GM18868 (cell line): ENCODE results near the gene CCDC9B.
A peak's percentile ranks its signal among the peaks of the same experiment; 100 is the strongest.

Source experiments
- ATAC-seq: cut with Tn5 transposase; IDR thresholded peaks from one replicate; pipeline ENCODE4 v1.9.1; 2021; ENCODE audit warnings: mild to moderate bottlenecking, moderate library complexity; ENCODE audit not compliant: unreplicated experiment

CCDC9B gene

GRCh38 chr15:40310001-40310959, 30.5 kb downstream of the CCDC9B start:
- ATAC-seq = no peak

- ATAC-seq = no peak
These were observed 31.3 kb downstream of the CCDC9B start for GRCh38 chr15:40309344-40309862.

DNA sequence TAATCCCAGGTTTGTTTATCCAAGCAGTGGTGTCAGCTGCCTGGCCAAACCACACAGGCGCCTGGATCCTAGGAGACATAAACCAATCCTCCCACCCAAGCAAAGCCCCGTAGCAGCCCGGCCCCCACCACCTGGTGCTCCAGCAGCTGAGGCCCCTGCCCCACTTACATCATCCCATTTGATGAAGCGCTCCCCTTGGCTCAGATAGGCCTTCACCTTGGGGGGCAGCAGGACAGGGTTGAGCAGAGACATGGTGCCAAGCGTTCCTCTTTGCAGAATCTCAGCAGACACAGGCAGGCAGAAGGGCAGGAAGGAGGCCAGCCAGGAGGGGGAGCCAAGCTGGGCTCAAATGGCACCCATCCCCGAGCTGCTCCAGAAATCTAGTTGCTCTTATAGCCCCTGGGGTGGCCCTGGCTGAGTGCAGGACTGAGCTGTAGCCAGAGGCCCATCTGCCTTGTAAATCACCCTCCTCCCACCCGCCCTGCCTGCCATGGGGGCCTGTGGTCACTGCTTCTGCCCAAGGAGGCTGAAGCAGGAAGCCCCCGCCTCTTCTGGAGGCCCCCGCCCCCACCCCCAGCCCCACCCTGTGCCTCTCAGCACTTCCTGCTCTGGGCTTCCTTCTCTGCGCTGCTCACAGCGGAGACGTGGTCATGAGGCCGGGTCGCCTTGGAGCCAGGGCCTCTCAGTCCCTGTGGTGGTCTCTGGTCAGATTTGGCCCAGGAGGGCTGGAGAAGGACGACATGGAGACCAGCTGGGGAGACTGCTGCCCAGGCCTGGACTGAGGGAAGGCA, 33.1 kb downstream of the CCDC9B start, which contains the start of gene PLCB2:
TSS of gene PLCB2 (minus strand) at position 515 of the 791 bp plus-strand sequence. CDS start at position 252, 263 bp downstream.
- ATAC-seq = peak; percentile 68

GRCh38 chr15:40306908-40307307, 33.8 kb downstream of the CCDC9B start:
- no peak for ATAC-seq

GRCh38 chr15:40306371-40306770, 34.4 kb downstream of the CCDC9B start:
- no peak for ATAC-seq

DNA sequence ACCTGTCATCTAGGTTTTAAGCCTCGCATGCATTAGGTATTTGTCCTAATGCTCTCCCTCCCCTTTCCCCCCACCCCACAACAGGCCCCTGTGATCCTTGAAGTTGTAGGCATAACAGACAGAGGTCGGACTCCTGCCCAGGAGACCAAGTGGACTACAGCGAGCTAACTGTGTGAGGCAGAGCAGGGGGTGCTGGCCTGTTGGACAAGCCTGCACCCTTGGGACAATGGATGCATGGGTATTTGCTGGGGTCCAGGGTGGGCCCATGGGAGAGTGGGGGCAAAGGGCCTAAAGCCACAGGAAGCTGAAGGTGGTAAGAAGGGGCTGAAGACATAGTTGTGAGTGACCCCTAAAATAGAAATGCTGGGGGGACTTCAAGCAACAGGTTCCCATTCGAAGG, 35.5 kb downstream of the CCDC9B start:
- ATAC-seq = no peak

DNA sequence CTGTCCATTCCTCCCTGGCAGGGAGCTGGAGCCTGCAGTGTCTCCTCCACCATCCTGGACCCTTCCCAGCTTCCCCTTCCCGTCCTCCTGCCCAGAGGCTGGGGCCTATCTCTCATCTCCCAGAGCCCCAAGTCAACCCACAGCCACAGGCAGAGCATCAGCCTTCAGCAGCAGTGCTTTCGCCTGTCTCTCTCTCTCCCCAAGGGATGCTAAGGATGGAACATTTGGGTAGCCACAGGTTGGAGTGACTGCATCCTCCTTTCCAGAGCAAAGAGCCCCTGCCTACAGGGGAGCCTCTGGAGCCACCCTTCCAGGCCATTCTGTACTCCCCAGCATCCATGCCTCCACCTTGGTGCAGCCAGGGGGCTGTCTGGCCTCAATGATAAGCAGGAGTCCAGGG, 37.2 kb downstream of the CCDC9B start:
- ATAC-seq = no peak

DNA sequence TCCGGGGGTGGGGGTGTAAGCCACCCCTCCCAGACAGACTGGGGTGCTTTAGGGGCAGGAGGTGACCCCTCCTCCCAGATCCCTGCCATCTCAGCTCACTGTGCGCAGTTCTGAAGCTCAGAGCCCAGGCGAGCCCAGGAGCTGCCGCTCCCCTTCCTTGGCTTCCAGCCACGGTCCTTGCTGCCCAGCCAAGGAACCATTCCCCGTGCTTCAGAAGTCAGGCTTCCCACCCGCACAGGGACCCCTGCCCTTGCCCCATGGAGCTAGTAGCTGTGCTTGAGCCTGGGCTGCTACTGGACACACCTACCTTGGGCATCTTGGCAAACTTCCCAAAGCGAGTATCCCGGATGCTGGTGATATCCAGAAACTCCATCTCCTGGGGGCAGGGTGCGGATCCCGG, 37.8 kb downstream of the CCDC9B start:
- no peak for ATAC-seq

GRCh38 chr15:40302288-40302886, 38.4 kb downstream of the CCDC9B start:
- ATAC-seq = no peak

DNA sequence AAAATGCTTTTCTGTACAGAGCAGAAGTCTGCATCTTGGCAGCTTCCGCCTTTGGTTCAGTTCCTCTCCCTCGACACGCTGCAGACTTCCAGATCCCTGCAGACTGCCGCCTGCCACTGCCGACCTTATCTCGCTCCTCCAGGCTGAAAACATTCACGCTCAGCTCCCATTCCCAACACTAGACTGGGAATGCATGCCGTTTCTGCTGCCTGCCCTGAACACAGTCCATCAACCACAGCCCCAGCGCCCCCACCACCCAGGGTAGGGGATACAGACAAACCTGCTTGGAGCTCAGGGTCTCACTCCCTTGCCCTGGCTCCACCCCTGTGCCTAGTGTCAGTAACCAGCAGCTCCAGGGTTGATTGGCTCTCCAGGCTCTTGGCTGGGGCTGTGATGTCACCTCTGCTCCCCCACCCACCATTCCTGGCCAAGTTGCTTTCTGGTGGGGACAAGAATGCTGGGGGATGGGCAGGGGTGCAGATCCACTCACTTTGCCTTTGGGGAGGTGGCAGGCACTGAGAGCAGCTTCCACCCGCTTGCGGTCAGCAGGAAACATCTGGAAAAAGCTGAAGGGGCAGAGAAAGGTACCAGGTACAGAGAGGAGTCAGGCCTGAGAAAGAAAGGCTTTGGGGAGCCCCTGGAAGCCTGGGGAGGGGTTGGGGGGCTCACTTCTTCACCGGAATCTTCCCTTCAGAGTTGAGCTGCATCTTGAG, 39.1 kb downstream of the CCDC9B start:
- no peak for ATAC-seq

DNA sequence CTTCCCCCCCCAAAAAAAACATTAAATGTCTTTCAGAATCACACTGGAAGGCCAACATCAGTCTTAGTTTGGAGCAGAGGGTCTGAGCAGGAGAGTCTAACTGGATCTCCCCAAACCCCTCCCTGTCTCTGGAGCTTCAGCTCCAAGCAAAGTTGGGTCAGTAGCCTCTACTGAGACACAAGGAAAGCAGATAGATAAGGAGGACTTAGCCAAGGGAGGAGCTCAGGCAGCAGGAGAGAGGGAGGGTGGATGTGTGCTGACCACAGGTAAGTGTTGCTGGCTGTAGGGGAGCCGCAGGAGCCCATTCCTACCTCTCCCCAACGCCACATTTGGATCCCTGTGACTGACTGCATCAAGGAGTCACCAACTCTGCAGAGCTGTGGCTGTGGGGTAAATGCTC, 40.0 kb downstream of the CCDC9B start:
- ATAC-seq = no peak

GRCh38 chr15:40300367-40300766, 40.4 kb downstream of the CCDC9B start:
- no peak for ATAC-seq

GRCh38 chr15:40298216-40298935, 42.4 kb downstream of the CCDC9B start:
- no peak for ATAC-seq

- no peak for ATAC-seq
These were observed 43.4 kb downstream of the CCDC9B start for GRCh38 chr15:40297356-40297755.

DNA sequence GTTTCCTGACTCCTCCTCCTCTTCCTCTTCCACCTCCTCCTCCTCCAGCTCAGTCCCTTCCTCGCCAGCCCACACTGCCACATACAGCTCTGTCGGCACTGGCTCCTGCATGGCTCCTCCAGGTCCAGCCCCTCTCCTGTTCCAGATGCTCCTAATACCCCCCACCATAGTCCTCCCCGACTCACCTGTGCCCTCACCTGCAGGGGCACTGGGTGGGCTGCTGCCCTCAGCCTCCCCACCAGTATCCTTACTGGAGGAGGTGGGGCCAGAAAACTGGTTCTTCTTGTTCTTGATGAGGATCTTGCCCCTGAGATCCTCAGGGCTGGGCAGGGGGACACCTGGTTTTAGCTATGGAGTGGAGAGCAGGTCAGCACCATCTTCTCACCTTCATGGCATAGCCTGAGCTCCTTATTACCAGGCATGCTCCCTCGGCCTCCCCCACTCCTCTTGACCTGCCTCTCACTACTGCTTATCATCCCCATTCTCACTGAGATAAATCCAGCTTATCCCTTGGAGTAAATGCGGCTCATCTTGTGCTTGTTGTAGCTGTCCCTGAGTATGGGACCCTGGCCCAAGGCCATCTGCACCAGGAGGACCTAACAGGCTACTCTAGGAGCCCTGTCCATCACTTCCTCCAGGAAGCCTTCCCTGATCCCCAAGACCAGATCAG, 44.0 kb downstream of the CCDC9B start:
- ATAC-seq = no peak

DNA sequence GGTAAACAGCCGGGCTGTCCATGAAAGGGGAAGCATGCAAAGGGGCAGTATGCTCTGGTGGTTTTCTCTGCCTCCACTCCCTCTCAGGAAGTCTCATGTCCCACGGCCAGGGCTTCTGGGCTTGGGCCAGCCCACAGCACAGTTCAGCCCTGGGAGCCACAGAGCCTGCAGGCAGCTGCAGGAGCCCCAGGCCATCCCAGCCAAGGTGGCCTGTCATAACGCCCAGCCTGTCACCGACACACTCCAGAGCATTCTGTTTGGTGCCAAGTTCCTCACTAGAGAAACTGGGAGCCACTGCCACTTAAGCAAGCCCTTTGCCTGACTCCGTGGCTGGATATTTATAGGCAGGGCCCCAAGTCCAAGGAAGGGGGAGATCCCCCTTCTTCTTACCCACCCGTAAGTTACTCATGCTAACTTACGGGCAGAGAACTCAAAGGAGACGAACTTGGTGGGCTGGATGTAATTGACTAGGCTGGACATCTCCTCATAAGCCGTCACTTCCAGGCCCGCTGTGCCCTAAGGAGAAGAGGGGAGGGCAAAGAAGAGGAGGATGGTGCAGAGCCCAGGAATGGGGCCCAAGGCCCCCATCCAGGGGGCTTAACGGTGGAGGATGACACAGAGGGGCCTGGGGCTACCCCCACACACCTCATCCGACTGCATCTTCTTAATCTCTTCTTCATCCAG, 44.7 kb downstream of the CCDC9B start:
- no peak for ATAC-seq

DNA sequence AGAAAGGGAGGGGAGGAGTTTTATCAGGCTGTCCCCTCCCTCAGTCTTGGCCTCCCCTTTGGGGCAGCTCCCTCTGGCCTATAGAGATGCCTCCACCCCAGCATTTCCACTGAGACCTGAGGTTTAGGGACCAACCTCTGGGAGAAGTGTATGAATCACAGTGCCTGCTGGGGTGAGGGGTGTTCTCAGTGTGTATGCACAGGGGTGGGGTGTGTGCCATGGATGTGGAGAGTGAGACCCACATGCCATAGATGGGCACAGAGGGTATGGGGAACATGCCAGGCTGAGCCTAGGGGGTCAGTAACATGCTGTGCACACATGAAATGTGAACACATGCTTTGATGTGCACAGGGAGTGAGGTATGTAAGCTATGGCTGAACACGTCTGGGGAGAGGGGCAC, 45.4 kb downstream of the CCDC9B start:
- no peak for ATAC-seq
